22Rv1 (cell line): ENCODE measurements around the gene CALML4.

ENCODE experiments used
- CTCF ChIP-seq: fragments of 450-650 bp; IDR thresholded peaks from 2 replicates; pipeline ENCODE4 v1.5.1; 2017; ENCODE audit warnings: mild to moderate bottlenecking
- ZFX ChIP-seq: fragments of 450-650 bp; IDR thresholded peaks from 2 replicates; pipeline ENCODE4 v1.6.1; 2017; ENCODE audit warnings: antibody characterized with exemption, borderline replicate concordance

- no peak for TF ChIP-seq CTCF
- TF ChIP-seq ZFX, result no peak
Measured at GRCh38 chr15:68214838-68215254, 9.7 kb upstream of the CALML4 start.
